SK-N-SH (cell line): ENCODE measurements around the gene STON2. TPM values are rescaled to one million over a fixed set of nuclear protein-coding genes. Genes with fewer than 3 reads are reported as not detected.

Source experiments
- CTCF ChIA-PET: fragments of 300-600, 350-600 bp; formaldehyde crosslinking; extraction: SDS; loops from one replicate; lab custom pipeline; 2021; lab: Yijun Ruan, JAX
- POLR2A ChIA-PET: fragments of 350-600 bp; sonication (Branson Sonifier 250); formaldehyde crosslinking; extraction: SDS; loops from one replicate; lab custom pipeline; 2020; ENCODE audit warnings: antibody characterized with exemption, inconsistent platforms; lab: Yijun Ruan, JAX
- DNase-seq: peaks from one replicate; pipeline ENCODE4 v3.0.0; 2012
- H2AFZ ChIP-seq: fragments of 200-600 bp; sonication (generic); 2 replicates; pipeline ENCODE4 v1.8.1; 2016; ENCODE audit warnings: antibody characterized with exemption, mild to moderate bottlenecking, low read depth
- H3F3A ChIP-seq: fragments of 200-600 bp; sonication (generic); replicated peaks from 2 replicates; pipeline ENCODE3; 2016; ENCODE audit warnings: antibody characterized with exemption, mild to moderate bottlenecking; ENCODE audit not compliant: insufficient read depth
- H3K27ac ChIP-seq, 2 experiments: fragments of 200-500 bp in 1 of 2; fragments of 200-600 bp in 1 of 2; sonication (Bioruptor generic) in 1 of 2; sonication (generic), shearing (Covaris generic) in 1 of 2; 2 replicates each; pipeline versions ENCODE4 v1.5.1 to v1.6.1; 2014 to 2016; ENCODE audit warnings: low read depth in 2 of 2, inconsistent platforms in 1 of 2, low read length in 1 of 2, mild to moderate bottlenecking in 1 of 2, mixed read lengths in 1 of 2
- H3K27me3 ChIP-seq: fragments of 200-600 bp; sonication (generic), shearing (Covaris generic); 2 replicates; pipeline ENCODE4 v1.6.1; 2016; ENCODE audit warnings: mixed run types; ENCODE audit not compliant: insufficient read depth
- H3K36me3 ChIP-seq, 2 experiments: fragments of 200-500 bp in 1 of 2; fragments of 200-600 bp in 1 of 2; sonication (Bioruptor generic) in 1 of 2; sonication (generic) in 1 of 2; replicated peaks in 1 of 2; 2 replicates each; pipeline versions ENCODE3 to v1.5.1; 2014 to 2016; ENCODE audit warnings: low read length in 1 of 2, mild to moderate bottlenecking in 1 of 2; ENCODE audit not compliant: insufficient read depth in 2 of 2, control insufficient read depth in 1 of 2
- H3K4me1 ChIP-seq, 2 experiments: fragments of 200-500 bp in 1 of 2; fragments of 200-600 bp in 1 of 2; sonication (Bioruptor generic) in 1 of 2; sonication (generic), shearing (Covaris generic) in 1 of 2; 2 replicates each; pipeline versions ENCODE4 v1.5.1 to v1.6.1; 2014 to 2016; ENCODE audit warnings: low read depth in 1 of 2, low read length in 1 of 2, mixed run types in 1 of 2; ENCODE audit not compliant: insufficient read depth in 2 of 2, control insufficient read depth in 1 of 2
- H3K4me2 ChIP-seq: fragments of 200-600 bp; sonication (generic), shearing (Covaris generic); 2 replicates; pipeline ENCODE4 v1.6.1; 2017; ENCODE audit warnings: mixed run types
- H3K4me3 ChIP-seq, 2 experiments: fragments of 200-500 bp in 1 of 2; fragments of 200-600 bp in 1 of 2; sonication (Bioruptor generic) in 1 of 2; sonication (generic), shearing (Covaris generic) in 1 of 2; 2 replicates each; pipeline versions ENCODE4 v1.5.1 to v1.8.1; 2014 to 2016; ENCODE audit warnings: low read depth in 2 of 2, inconsistent platforms in 1 of 2, low read length in 1 of 2, mild to moderate bottlenecking in 1 of 2, mixed read lengths in 1 of 2, moderate library complexity in 1 of 2
- H3K79me2 ChIP-seq: fragments of 200-600 bp; sonication (generic); 2 replicates; pipeline ENCODE4 v1.8.1; 2017; ENCODE audit warnings: mild to moderate bottlenecking; ENCODE audit not compliant: insufficient read depth
- H3K9ac ChIP-seq: fragments of 200-600 bp; sonication (generic); 2 replicates; pipeline ENCODE4 v1.6.1; 2017; ENCODE audit warnings: mixed run types
- H3K9me2 ChIP-seq: fragments of 200-600 bp; sonication (generic); 2 replicates; pipeline ENCODE4 v1.6.1; 2017; ENCODE audit warnings: mixed run types
- H3K9me3 ChIP-seq: fragments of 200-600 bp; sonication (generic); 2 replicates; pipeline ENCODE4 v1.6.1; 2017; ENCODE audit warnings: mixed run types, mild to moderate bottlenecking, moderate library complexity
- H4K20me1 ChIP-seq: fragments of 200-600 bp; sonication (generic); 2 replicates; pipeline ENCODE4 v1.6.1; 2017; ENCODE audit warnings: mild to moderate bottlenecking, mixed run types; ENCODE audit not compliant: insufficient read depth
- ELF1 ChIP-seq: IDR thresholded peaks from 2 replicates; pipeline ENCODE4 v1.4.0; 2012
- EZH2phosphoT487 ChIP-seq: fragments of 200-600 bp; sonication (generic); IDR thresholded peaks from 2 replicates; pipeline ENCODE4 v1.6.1; 2017; ENCODE audit warnings: low read depth, mixed run types, mild to moderate bottlenecking, antibody characterized with exemption, moderate library complexity, borderline replicate concordance
- GATA2 ChIP-seq: sonication (generic); formaldehyde crosslinking; IDR thresholded peaks from 2 replicates; pipeline ENCODE4 v1.5.0; 2020; ENCODE audit warnings: mild to moderate bottlenecking, missing genetic modification reagents
- NFIC ChIP-seq: IDR thresholded peaks from 2 replicates; pipeline ENCODE4 v1.4.0; 2012; ENCODE audit warnings: borderline replicate concordance
- NRF1 ChIP-seq: IDR thresholded peaks from 2 replicates; pipeline ENCODE4 v1.6.1; 2012; ENCODE audit warnings: low read depth, mild to moderate bottlenecking, low read length
- RAD21 ChIP-seq: IDR thresholded peaks from 2 replicates; pipeline ENCODE4 v1.6.1; 2012; ENCODE audit warnings: mild to moderate bottlenecking, low read length
- RFX5 ChIP-seq: IDR thresholded peaks from 2 replicates; pipeline ENCODE4 v1.6.1; 2012; ENCODE audit warnings: mild to moderate bottlenecking, improper control_type of control experiment, low read length
- RXRA ChIP-seq: IDR thresholded peaks from 2 replicates; pipeline ENCODE4 v1.4.0; 2012; ENCODE audit warnings: low read depth, mild to moderate bottlenecking, borderline replicate concordance
- SIN3A ChIP-seq: IDR thresholded peaks from 2 replicates; pipeline ENCODE4 v1.6.1; 2012; ENCODE audit warnings: low read depth, mild to moderate bottlenecking, low read length, moderate library complexity, borderline replicate concordance
- TAF1 ChIP-seq: IDR thresholded peaks from 2 replicates; pipeline ENCODE4 v1.6.1; 2012; ENCODE audit warnings: low read depth, mild to moderate bottlenecking, low read length, moderate library complexity, borderline replicate concordance
- TEAD4 ChIP-seq: IDR thresholded peaks from 2 replicates; pipeline ENCODE4 v1.4.0; 2012; ENCODE audit warnings: mild to moderate bottlenecking, borderline replicate concordance; ENCODE audit not compliant: insufficient read depth
- YY1 ChIP-seq: IDR thresholded peaks from 2 replicates; pipeline ENCODE4 v1.4.0; 2012; ENCODE audit warnings: low read depth, mild to moderate bottlenecking
- WGBS: methylation state at CpG from one replicate; pipeline ENCODE4 v1.1.6; 2017; ENCODE audit warnings: low lambda C conversion rate; 5-methylcytosine and 5-hydroxymethylcytosine counted together
- polyA plus RNA-seq, 3 experiments: library from polyadenylated mRNA; depleted of rRNA; stranded (reverse); fragments of >200 nt; gene quantifications; 2 replicates each; pipeline ENCODE4 v1.2.3, GENCODE V29; 2012
- TF ChIP-seq, protein P1 (sequence below): IDR thresholded peaks from 2 replicates; pipeline ENCODE4 v1.4.0; 2012; ENCODE audit warnings: low read depth, borderline replicate concordance
- TF ChIP-seq, protein P2 (sequence below): IDR thresholded peaks from 2 replicates; pipeline ENCODE4 v1.4.0; 2012; ENCODE audit warnings: low read depth, borderline replicate concordance
- TF ChIP-seq, protein P3 (sequence below): fragments of 200-600 bp; sonication (generic); IDR thresholded peaks from 2 replicates; pipeline ENCODE4 v1.6.1; 2017; ENCODE audit warnings: antibody characterized with exemption, mild to moderate bottlenecking, moderate library complexity
- TF ChIP-seq, protein P4 (sequence below): IDR thresholded peaks from 2 replicates; pipeline ENCODE4 v1.6.1; 2012; ENCODE audit warnings: mild to moderate bottlenecking, low read depth, low read length, moderate library complexity

The STON2 gene
- polyA plus RNA-seq, 1 of the 3 experiments (the other 2 are of a cell fraction): not detected

DNA sequence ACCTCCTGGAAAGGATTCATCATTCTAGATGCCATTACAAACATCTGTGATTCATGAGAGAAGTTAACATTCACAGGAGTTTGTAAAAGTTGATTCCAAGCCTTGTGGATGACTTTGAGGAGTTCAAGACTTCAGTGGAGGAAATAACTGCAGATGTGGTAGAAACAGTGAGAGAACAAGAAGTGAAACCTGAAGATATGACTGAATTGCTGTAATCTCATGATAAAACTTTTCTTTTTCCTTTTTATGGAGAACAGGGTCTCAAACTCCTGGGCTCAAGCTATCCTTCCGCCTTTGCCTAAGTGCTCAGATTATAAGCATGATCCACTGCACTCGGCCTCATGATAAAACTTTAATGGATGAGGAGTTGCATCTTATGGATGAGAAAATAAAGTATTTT, 114.9 kb downstream of the STON2 start:
- H3K36me3 ChIP-seq: no peaks in the 10 kb centered on the region
- H4K20me1 ChIP-seq: no peaks in the 10 kb centered on the region
- H3F3A ChIP-seq: no peaks in the 10 kb centered on the region
- H2AFZ ChIP-seq: no peak overlapping the region
- no peak for DNase-seq
- no peak overlapping the region for H3K9ac ChIP-seq
- no peak for TF ChIP-seq TEAD4
- no peak for TF ChIP-seq EZH2phosphoT487
- TF ChIP-seq RXRA: no peak
- TF ChIP-seq, protein P1, sequence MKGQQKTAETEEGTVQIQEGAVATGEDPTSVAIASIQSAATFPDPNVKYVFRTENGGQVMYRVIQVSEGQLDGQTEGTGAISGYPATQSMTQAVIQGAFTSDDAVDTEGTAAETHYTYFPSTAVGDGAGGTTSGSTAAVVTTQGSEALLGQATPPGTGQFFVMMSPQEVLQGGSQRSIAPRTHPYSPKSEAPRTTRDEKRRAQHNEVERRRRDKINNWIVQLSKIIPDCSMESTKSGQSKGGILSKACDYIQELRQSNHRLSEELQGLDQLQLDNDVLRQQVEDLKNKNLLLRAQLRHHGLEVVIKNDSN: no peak
- no peak for TF ChIP-seq NRF1
- TF ChIP-seq RAD21: no peak
- TF ChIP-seq ELF1: no peak
- TF ChIP-seq TAF1: no peak
- no peak for TF ChIP-seq YY1
- TF ChIP-seq, protein P2, sequence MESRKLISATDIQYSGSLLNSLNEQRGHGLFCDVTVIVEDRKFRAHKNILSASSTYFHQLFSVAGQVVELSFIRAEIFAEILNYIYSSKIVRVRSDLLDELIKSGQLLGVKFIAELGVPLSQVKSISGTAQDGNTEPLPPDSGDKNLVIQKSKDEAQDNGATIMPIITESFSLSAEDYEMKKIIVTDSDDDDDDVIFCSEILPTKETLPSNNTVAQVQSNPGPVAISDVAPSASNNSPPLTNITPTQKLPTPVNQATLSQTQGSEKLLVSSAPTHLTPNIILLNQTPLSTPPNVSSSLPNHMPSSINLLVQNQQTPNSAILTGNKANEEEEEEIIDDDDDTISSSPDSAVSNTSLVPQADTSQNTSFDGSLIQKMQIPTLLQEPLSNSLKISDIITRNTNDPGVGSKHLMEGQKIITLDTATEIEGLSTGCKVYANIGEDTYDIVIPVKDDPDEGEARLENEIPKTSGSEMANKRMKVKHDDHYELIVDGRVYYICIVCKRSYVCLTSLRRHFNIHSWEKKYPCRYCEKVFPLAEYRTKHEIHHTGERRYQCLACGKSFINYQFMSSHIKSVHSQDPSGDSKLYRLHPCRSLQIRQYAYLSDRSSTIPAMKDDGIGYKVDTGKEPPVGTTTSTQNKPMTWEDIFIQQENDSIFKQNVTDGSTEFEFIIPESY: no peak
- TF ChIP-seq, protein P3, sequence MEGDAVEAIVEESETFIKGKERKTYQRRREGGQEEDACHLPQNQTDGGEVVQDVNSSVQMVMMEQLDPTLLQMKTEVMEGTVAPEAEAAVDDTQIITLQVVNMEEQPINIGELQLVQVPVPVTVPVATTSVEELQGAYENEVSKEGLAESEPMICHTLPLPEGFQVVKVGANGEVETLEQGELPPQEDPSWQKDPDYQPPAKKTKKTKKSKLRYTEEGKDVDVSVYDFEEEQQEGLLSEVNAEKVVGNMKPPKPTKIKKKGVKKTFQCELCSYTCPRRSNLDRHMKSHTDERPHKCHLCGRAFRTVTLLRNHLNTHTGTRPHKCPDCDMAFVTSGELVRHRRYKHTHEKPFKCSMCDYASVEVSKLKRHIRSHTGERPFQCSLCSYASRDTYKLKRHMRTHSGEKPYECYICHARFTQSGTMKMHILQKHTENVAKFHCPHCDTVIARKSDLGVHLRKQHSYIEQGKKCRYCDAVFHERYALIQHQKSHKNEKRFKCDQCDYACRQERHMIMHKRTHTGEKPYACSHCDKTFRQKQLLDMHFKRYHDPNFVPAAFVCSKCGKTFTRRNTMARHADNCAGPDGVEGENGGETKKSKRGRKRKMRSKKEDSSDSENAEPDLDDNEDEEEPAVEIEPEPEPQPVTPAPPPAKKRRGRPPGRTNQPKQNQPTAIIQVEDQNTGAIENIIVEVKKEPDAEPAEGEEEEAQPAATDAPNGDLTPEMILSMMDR: no peak
- no peak for TF ChIP-seq GATA2 (CRISPR knock-in tag)
- TF ChIP-seq, protein P4, sequence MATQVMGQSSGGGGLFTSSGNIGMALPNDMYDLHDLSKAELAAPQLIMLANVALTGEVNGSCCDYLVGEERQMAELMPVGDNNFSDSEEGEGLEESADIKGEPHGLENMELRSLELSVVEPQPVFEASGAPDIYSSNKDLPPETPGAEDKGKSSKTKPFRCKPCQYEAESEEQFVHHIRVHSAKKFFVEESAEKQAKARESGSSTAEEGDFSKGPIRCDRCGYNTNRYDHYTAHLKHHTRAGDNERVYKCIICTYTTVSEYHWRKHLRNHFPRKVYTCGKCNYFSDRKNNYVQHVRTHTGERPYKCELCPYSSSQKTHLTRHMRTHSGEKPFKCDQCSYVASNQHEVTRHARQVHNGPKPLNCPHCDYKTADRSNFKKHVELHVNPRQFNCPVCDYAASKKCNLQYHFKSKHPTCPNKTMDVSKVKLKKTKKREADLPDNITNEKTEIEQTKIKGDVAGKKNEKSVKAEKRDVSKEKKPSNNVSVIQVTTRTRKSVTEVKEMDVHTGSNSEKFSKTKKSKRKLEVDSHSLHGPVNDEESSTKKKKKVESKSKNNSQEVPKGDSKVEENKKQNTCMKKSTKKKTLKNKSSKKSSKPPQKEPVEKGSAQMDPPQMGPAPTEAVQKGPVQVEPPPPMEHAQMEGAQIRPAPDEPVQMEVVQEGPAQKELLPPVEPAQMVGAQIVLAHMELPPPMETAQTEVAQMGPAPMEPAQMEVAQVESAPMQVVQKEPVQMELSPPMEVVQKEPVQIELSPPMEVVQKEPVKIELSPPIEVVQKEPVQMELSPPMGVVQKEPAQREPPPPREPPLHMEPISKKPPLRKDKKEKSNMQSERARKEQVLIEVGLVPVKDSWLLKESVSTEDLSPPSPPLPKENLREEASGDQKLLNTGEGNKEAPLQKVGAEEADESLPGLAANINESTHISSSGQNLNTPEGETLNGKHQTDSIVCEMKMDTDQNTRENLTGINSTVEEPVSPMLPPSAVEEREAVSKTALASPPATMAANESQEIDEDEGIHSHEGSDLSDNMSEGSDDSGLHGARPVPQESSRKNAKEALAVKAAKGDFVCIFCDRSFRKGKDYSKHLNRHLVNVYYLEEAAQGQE: no peak
- no peak for TF ChIP-seq SIN3A
- TF ChIP-seq RFX5: no peak
- no peak for TF ChIP-seq NFIC
- TF ChIP-seq, all 33 proteins: peak for 0
- H3K4me1 ChIP-seq: no peaks in the 10 kb centered on the region
- H3K4me2 ChIP-seq: no peak overlapping the region
- CTCF ChIA-PET: no interaction called here
- H3K27me3 ChIP-seq: no peaks in the 10 kb centered on the region
- 23% methylated on average over 2 of the region's 2 CpGs for WGBS
- no peaks in the 10 kb centered on the region for H3K79me2 ChIP-seq
- H3K27ac ChIP-seq: no peak overlapping the region
- POLR2A ChIA-PET: no interaction called here
- no peak overlapping the region for H3K4me3 ChIP-seq
- H3K9me2 ChIP-seq: no peaks in the 10 kb centered on the region
- H3K9me3 ChIP-seq: no peaks in the 10 kb centered on the region
